Superior temporal gyrus (tissue), 1 donor: ENCODE measurements around the gene INO80E.

Source experiments
- DNase-seq: peaks from one replicate; pipeline ENCODE4 v3.0.0-alpha.2; 2016; ENCODE audit errors: extremely low spot score

INO80E gene

DNA sequence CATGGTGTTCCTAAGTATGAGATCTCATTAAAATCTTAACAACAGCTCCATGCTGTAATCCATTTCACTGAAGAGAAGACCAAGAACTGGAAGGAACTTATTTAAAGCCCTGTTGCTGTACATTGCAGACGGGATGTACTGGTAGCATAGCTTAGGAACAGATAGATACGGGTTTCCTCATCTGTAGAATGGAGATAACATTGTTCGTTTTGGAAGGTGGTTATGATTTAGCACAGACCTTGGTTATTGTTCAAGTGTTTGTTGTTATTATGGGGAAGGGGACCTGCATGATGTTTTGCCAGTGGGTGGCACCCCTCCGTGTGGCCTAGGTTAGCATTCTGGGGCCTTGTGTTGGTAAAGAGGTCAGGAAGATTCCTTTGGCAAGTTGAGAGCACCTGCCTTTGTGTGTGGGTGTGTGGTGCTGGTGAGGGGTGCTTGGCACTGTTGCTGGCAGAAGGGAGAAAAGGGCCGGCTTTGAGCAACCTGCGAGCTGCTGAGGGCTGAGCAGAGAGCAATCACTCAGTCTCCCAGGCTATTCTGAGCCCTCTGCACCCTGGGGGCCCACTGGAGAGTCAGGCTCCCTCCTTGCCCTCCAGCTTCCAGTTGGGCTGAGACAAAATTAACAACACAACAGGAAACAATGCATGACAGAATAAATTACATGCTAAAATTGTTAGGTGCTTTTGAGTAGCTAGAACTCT lies 20.1 kb upstream of the INO80E start:
- peak; percentile 11 for DNase-seq

DNA sequence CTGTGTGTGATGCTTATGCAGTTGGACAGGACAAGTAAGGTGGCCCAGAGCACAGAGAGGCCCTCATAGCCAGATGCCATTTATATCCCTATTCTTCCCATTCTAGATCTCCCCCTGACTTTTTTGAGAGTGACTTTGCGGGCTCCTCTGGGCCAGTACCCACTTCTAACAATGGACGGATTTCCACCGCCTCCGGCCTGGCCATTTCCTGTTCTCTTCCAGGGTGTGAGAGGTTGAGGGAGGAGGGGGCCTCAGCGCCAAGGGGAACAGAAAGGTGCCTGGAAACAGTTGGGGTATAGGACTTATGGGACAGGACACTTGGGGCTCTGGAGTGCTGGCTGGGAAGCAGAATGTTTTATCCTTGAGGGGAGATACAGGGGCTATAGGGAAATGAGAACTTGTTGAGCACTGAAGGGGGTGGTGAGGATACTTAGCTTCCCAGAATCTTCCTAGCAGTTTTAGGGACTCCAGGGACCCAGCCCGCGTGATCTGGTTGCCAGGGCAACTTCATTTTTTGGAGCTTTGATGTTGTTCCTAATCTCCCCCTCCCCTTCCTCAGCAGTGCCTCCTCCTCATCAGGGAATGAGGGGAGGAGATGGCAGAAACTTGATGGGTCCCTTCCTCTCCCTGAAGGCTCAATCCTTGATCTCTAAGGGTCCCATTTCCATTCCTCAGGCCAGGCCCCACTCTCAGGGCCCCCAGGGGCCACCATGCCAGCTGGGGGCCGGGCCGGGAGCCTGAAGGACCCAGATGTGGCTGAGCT lies 18.8 kb upstream of the INO80E start:
- no peak for DNase-seq

GRCh38 chr16:29978081-29978480 lies 18.0 kb upstream of the INO80E start:
- DNase-seq = no peak

- no peak for DNase-seq
Observed at GRCh38 chr16:29978564-29979270, 17.3 kb upstream of the INO80E start.

- DNase-seq = no peak
Observed at GRCh38 chr16:29982560-29983419, 13.3 kb upstream of the INO80E start.

DNA sequence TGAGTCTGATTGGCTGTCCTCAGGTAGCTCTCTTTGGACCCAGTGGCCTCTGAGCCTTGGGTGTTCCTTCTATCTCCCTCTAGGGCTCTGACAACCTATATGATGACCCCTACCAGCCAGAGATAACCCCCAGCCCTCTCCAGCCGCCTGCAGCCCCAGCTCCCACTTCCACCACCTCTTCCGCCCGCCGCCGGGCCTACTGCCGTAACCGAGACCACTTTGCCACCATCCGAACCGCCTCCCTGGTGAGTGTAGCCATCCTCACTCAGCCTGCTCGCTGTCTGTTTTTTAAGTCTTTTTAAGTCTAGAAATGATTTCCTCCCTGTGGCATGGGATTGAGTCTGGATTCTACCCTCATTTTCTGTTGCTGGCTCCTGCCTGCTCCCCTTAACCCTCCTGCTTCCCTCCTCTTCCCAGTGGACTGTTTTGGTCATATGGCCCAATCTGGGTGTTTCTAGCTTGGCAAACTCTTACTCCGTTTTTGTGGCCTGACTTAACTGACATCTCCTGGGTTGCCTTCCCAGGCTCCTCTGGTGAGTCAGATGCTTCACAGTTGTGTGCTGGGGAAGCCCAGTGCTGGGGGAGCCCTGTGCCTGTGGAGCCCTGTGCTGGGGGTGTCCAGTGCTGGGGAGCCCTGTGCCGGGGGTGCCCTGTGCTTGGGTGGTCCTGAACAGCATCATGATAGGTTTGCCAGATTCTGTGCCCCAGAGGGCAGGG lies 12.5 kb upstream of the INO80E start:
- DNase-seq = no peak

GRCh38 chr16:29984137-29984763 lies 11.8 kb upstream of the INO80E start:
- no peak for DNase-seq

DNA sequence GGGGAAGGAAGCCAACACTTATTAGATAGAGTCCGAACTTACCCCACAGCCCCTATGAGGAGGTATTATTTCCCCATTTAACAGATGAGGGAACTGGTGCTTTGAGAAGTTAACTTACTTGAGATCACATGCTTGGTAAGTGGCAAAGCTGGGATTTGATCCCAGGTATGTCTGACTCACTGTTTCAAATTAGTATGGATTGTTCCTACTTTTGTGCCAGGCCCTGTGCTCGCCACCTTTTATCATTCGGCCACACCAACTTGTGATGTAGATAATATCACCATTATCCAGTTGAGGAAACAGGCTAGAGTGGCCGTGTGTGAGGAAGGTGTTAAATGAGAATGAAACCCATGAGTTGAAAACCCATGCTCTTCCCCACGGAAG lies 11.3 kb upstream of the INO80E start:
- DNase-seq = no peak

DNA sequence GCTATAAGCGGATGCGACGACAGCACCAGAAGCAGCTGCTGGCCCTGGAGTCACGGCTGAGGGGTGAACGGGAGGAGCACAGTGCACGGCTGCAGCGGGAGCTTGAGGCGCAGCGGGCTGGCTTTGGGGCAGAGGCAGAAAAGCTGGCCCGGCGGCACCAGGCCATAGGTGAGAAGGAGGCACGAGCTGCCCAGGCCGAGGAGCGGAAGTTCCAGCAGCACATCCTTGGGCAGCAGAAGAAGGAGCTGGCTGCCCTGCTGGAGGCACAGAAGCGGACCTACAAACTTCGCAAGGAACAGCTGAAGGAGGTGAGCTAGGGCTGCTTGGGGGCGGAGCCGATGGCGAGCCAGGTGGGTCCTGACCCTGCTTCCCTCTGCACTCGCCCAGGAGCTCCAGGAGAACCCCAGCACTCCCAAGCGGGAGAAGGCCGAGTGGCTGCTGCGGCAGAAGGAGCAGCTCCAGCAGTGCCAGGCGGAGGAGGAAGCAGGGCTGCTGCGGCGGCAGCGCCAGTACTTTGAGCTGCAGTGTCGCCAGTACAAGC lies 10.7 kb upstream of the INO80E start:
- no peak for DNase-seq

DNA sequence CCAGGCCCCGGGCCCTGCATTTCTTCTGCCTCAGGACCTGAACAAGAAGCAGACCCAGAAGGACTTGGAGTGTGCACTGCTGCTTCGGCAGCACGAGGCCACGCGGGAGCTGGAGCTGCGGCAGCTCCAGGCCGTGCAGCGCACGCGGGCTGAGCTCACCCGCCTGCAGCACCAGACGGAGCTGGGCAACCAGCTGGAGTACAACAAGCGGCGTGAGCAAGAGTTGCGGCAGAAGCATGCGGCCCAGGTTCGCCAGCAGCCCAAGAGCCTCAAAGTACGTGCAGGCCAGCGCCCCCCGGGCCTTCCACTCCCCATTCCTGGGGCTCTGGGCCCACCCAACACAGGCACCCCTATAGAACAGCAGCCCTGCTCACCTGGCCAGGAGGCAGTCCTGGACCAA lies 9.8 kb upstream of the INO80E start:
- no peak for DNase-seq

DNA sequence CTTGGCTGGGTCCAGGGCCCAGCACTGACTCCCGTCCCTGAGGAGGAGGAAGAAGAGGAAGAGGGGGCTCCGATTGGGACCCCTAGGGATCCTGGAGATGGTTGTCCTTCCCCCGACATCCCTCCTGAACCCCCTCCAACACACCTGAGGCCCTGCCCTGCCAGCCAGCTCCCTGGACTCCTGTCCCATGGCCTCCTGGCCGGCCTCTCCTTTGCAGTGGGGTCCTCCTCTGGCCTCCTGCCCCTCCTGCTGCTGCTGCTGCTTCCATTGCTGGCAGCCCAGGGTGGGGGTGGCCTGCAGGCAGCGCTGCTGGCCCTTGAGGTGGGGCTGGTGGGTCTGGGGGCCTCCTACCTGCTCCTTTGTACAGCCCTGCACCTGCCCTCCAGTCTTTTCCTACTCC lies 9.1 kb upstream of the INO80E start:
- DNase-seq = no peak

- no peak for DNase-seq
Observed at GRCh38 chr16:29987371-29988085, 8.5 kb upstream of the INO80E start.

DNA sequence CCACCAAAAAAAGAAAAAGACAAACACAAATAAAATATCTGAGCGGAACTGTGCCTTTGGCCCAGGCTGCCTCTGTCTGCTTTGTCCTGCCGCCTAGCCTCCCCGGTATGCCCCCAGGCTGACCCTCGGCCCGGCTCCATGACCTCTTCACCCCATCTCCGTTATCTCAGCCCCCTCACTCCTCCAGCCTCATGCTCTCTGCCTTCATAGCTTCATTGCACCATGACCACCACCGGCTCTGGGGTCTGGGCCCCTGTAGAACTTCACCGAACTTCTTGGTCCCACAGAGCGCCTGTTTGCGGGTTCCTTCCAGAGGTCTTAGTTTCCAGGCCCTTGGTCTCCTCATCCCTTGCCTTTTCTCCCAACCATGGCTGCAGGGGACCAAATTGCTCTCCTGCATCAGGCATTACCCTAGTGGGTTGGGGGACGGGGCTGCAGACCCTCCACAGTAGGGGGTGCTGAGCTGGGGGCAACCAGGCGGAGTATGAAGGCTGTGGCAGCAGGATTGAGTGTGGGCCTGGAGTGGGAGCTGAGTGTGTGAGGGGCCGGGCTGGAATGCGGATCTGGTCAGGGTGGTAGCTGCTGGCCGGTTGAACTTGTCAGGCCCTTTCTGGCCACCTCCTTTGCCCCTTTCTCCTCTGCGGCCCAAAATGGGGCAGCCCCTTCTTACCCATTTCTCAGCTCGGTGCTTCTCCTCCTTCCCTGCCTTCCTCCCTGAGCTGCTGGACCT lies 7.5 kb upstream of the INO80E start:
- no peak for DNase-seq

DNA sequence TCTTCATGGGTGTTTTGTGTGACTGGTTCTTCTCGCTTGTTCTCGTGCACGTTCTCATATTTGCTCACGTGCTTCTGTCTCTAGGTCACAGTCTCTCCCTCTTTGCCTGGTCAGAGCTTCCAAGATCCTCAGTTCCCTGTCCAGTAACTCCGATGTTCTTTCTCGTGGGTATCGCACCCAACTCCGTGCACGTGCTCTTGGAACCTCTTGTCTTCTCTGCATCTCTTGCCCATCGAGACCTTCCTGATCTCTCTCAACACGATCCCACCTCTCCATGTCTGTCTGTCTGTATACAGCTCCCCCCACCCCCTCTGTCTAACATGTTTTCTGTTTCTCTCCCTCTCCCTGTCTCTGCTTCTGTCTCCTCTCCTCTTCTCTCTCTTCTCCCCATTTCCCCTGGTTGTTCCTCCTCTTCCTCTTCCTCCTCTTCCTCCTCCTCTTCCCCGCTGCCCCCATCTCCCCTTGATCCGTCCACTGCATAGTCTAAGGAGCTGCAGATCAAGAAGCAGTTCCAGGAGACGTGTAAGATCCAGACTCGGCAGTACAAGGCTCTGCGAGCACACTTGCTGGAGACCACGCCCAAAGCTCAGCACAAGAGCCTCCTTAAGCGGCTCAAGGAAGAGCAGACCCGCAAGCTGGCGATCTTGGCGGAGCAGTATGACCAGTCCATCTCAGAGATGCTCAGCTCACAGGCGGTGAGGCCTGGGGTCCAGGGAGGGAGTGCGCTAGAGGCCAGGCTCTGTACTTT lies 6.8 kb upstream of the INO80E start:
- no peak for DNase-seq

DNA sequence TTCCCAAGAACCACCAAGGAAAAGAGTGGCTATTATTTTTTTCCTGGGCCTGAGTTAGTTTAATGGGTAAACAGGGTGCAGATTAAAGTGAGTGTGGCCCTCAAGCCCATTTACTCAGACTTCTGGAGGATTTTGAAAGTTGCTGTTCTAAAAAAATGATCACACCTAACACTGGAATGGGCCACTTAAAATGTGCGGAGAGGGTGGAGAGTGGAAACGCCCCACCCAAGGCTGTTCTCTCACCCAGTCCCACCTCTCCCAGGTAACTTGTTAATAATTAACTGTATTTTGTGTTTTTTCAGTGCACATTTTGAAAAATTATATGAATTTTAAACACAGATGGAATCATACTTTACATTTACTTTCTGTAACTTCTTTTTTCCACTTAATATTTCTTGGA lies 6.0 kb upstream of the INO80E start:
- no peak for DNase-seq

GRCh38 chr16:29990883-29991570 lies 5.0 kb upstream of the INO80E start:
- DNase-seq = no peak

DNA sequence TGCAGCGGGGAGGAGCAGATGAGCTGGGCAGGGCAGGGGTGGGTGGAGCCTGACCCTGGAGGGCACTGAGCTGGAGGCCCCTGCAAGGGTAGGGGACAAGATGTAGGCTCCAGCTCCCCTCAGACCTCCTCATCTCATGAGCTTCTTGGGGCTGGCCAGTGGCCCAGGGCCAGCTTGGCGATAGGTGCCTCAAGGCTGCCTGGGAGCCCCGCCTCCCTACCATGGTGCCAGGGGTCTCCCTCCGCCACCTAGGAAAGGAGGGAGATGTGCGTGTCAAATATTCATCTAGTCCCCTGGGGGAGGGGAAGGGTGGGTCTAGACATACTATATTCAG lies 4.5 kb upstream of the INO80E start:
- DNase-seq = no peak
